ENCODE data around the gene PAAF1. TPM values are rescaled to one million over a fixed set of nuclear protein-coding genes. Genes with fewer than 3 reads are reported as not detected.

The PAAF1 gene
- polyA plus RNA-seq, 1 experiment = 12.2 TPM

DNA sequence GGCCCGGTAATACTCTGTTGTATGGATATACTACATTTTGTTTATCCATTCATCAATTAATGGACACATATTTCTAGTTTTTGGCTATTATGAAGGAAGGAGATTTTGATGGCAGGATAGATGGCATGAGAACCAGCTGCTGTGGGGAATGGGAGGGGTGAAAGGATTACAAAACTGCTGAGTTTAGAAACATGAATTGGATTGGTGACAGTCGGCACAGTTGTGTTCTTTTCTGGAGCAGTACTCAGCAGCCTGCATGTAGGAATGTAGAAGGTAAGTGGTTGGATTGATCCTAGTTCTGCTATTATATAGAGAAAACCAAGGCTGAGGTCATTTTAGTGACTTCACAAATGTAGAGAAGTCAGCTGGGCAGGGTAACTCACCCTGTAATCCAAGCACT, 7.1 kb downstream of the PAAF1 start:
- CTCF ChIA-PET = no interaction called here
- DNase-seq (ENCODE audit: low read depth) = no peak
- TF ChIP-seq, protein P1, sequence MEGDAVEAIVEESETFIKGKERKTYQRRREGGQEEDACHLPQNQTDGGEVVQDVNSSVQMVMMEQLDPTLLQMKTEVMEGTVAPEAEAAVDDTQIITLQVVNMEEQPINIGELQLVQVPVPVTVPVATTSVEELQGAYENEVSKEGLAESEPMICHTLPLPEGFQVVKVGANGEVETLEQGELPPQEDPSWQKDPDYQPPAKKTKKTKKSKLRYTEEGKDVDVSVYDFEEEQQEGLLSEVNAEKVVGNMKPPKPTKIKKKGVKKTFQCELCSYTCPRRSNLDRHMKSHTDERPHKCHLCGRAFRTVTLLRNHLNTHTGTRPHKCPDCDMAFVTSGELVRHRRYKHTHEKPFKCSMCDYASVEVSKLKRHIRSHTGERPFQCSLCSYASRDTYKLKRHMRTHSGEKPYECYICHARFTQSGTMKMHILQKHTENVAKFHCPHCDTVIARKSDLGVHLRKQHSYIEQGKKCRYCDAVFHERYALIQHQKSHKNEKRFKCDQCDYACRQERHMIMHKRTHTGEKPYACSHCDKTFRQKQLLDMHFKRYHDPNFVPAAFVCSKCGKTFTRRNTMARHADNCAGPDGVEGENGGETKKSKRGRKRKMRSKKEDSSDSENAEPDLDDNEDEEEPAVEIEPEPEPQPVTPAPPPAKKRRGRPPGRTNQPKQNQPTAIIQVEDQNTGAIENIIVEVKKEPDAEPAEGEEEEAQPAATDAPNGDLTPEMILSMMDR (IDR thresholded peaks at IDR 0.05; ENCODE audit: insufficient read depth, low read depth, low read length) = no peak
- H3K4me3 ChIP-seq (ENCODE audit: low read depth, low read length) = no peak overlapping the region
- POLR2A ChIA-PET = no interaction called here
- no peaks in the 10 kb centered on the region for H3K36me3 ChIP-seq (ENCODE audit: control insufficient read depth, insufficient read depth, low read length)
- no peaks in the 10 kb centered on the region for H3K27me3 ChIP-seq (ENCODE audit: control insufficient read depth, insufficient read depth, low read length)

DNA sequence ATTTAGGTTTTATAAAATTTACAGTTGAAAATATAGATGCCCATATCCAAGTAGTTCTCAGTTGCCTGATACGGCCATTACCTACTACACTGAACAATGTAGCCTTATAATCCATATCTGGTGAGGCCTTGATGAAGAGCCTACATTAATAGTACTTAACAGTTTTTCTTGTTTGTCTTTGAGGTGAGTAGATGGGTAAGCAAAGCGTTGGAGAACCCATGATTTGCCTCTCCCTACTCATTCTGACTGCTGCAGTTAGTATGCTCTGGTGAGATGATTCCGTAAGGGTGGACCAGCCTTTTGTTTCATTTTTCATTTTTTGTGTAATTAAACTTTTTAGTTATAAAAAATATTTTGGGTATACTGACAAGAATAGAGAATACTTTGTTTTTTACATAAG, 11.4 kb downstream of the PAAF1 start:
- CTCF ChIA-PET = no interaction called here
- no peak for DNase-seq (ENCODE audit: low read depth)
- POLR2A ChIA-PET = no interaction called here
- Histone ChIP-seq H3K4me3 (ENCODE audit: low read depth, low read length) (no peak overlapping the region), H3K36me3 (ENCODE audit: control insufficient read depth, insufficient read depth, low read length) (no peaks in the 10 kb centered on the region), H3K27me3 (ENCODE audit: control insufficient read depth, insufficient read depth, low read length) (no peaks in the 10 kb centered on the region)
- TF ChIP-seq, protein P1 (IDR thresholded peaks at IDR 0.05; ENCODE audit: insufficient read depth, low read depth, low read length) = no peak

DNA sequence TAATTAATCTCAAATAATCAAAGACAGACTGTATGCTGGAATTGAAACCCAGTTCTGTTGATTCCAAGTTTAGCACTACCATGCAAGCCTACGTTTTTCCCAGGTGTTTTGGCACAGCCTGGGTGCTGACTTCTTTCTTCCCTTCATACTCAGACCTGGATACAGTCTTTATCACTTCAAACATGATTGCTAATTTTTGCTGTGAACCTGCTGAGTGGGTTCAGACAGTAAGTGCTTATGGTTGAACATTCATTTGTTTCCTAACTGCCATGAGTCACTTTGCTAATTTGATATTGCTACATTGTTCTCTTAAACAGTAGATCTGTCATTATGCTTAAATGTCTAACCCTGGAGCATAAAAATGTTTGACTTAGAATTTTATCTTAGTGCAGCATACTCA, 12.2 kb downstream of the PAAF1 start:
- TF ChIP-seq, protein P1 (IDR thresholded peaks at IDR 0.05; ENCODE audit: insufficient read depth, low read depth, low read length) = no peak
- POLR2A ChIA-PET = no interaction called here
- no peak overlapping the region for H3K4me3 ChIP-seq (ENCODE audit: low read depth, low read length)
- DNase-seq (ENCODE audit: low read depth) = no peak
- H3K27me3 ChIP-seq (ENCODE audit: control insufficient read depth, insufficient read depth, low read length) = no peaks in the 10 kb centered on the region
- CTCF ChIA-PET = no interaction called here
- H3K36me3 ChIP-seq (ENCODE audit: control insufficient read depth, insufficient read depth, low read length) = no peaks in the 10 kb centered on the region

DNA sequence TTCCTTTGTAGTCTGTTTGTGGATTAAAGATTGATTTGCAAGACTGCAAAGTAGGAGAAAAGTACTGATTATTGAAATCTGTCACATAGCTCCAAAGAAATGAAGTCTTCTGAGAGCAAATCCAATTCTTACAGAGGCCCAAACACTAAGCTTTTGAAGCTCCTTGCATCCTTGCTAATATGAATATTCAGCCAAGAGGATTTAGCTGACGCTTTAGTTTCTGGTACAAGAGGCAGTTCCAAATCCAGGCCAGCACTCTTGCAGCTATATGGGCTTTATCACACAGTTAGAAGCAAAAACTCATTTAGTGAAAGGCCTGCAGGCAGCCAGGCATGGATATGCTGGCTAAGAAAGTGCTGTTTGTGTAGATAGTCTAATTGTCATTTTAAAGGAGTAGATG, 12.7 kb downstream of the PAAF1 start:
- no peaks in the 10 kb centered on the region for H3K36me3 ChIP-seq (ENCODE audit: control insufficient read depth, insufficient read depth, low read length)
- TF ChIP-seq, protein P1 (IDR thresholded peaks at IDR 0.05; ENCODE audit: insufficient read depth, low read depth, low read length) = no peak
- POLR2A ChIA-PET = no interaction called here
- H3K4me3 ChIP-seq (ENCODE audit: low read depth, low read length) = no peak overlapping the region
- no peak for DNase-seq (ENCODE audit: low read depth)
- CTCF ChIA-PET = no interaction called here
- no peaks in the 10 kb centered on the region for H3K27me3 ChIP-seq (ENCODE audit: control insufficient read depth, insufficient read depth, low read length)

DNA sequence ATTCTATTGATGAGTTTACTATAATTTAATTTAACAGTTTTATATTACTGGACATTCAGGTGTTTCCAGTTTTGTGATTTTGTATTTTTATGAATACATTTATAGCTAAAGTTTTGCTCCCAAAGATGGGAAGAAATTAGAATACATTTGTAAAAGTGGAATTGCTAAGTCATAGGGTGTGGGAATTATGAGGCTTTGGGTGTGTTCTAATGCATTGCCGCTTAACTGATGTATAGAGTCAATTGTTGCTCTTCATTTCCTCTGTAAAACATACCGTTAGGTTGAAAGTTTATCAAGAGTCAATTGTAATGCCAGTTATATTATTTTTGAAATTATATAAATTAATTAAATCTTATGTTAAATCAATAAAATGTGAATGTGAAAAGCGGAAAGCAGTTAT, 16.2 kb downstream of the PAAF1 start:
- POLR2A ChIA-PET = no interaction called here
- no peak for DNase-seq (ENCODE audit: low read depth)
- no peaks in the 10 kb centered on the region for H3K27me3 ChIP-seq (ENCODE audit: control insufficient read depth, insufficient read depth, low read length)
- no peaks in the 10 kb centered on the region for H3K36me3 ChIP-seq (ENCODE audit: control insufficient read depth, insufficient read depth, low read length)
- TF ChIP-seq, protein P1 (IDR thresholded peaks at IDR 0.05; ENCODE audit: insufficient read depth, low read depth, low read length) = no peak
- CTCF ChIA-PET = no interaction called here
- no peak overlapping the region for H3K4me3 ChIP-seq (ENCODE audit: low read depth, low read length)

All from BJ (cell line).